Trophoblast cell (in vitro differentiated cells and primary cell): ENCODE results near the gene KRTAP1-4.

Source experiments
- DNase-seq, 2 donors: peaks; one replicate each; pipeline ENCODE4 v3.0.0-alpha.2; 2016
- H2AFZ ChIP-seq: 2 replicates; pipeline ENCODE4 v1.6.1; 2013; ENCODE audit warnings: low read length, moderate library complexity, mild to moderate bottlenecking; ENCODE audit not compliant: insufficient read depth, poor library complexity
- H2AK5ac ChIP-seq: 2 replicates; pipeline ENCODE4 v1.6.1; 2013; ENCODE audit warnings: mild to moderate bottlenecking, low read length
- H2BK120ac ChIP-seq: 2 replicates; pipeline ENCODE4 v1.6.1; 2013; ENCODE audit warnings: low read length, mild to moderate bottlenecking, moderate library complexity; ENCODE audit not compliant: insufficient read depth, poor library complexity
- H2BK12ac ChIP-seq: 2 replicates; pipeline ENCODE4 v1.6.1; 2013; ENCODE audit warnings: mild to moderate bottlenecking, low read length, moderate library complexity
- H2BK5ac ChIP-seq: 2 replicates; pipeline ENCODE4 v1.6.1; 2013; ENCODE audit warnings: low read length, low read depth, moderate library complexity, mild to moderate bottlenecking; ENCODE audit not compliant: poor library complexity
- H3K14ac ChIP-seq: 2 replicates; pipeline ENCODE4 v1.6.1; 2013; ENCODE audit warnings: mild to moderate bottlenecking, low read length
- H3K18ac ChIP-seq: 2 replicates; pipeline ENCODE4 v1.6.1; 2013; ENCODE audit warnings: mild to moderate bottlenecking, low read length
- H3K23ac ChIP-seq: 2 replicates; pipeline ENCODE4 v1.6.1; 2013; ENCODE audit warnings: low read length
- H3K27ac ChIP-seq: 2 replicates; pipeline ENCODE4 v1.5.1; 2013; ENCODE audit warnings: low read depth, mild to moderate bottlenecking, inconsistent platforms, low read length, moderate library complexity
- H3K27me3 ChIP-seq: 2 replicates; pipeline ENCODE4 v1.6.1; 2013; ENCODE audit warnings: inconsistent platforms, mild to moderate bottlenecking, low read length, moderate library complexity; ENCODE audit not compliant: insufficient read depth
- H3K36me3 ChIP-seq, 2 experiments: 1 replicate in 1 of 2; 2 replicates in 1 of 2; pipeline ENCODE4 v1.6.1; 2013; ENCODE audit warnings: low read length in 2 of 2, mild to moderate bottlenecking in 2 of 2, moderate library complexity in 1 of 2; ENCODE audit not compliant: insufficient read depth in 2 of 2, control insufficient read depth in 1 of 2
- H3K4ac ChIP-seq: 2 replicates; pipeline ENCODE4 v1.6.1; 2013; ENCODE audit warnings: low read depth, mild to moderate bottlenecking, low read length, moderate library complexity
- H3K4me1 ChIP-seq, 2 experiments: 1 replicate in 1 of 2; 2 replicates in 1 of 2; pipeline ENCODE4 v1.6.1; 2013; ENCODE audit warnings: low read length in 2 of 2, mild to moderate bottlenecking in 2 of 2, moderate library complexity in 1 of 2; ENCODE audit not compliant: insufficient read depth in 2 of 2, control insufficient read depth in 1 of 2
- H3K4me2 ChIP-seq: 2 replicates; pipeline ENCODE4 v1.6.1; 2013; ENCODE audit warnings: inconsistent platforms, mild to moderate bottlenecking, low read length, moderate library complexity
- H3K4me3 ChIP-seq: 2 replicates; pipeline ENCODE4 v1.5.1; 2013; ENCODE audit warnings: mild to moderate bottlenecking, low read depth, low read length, inconsistent platforms
- H3K79me1 ChIP-seq: one replicate; pipeline ENCODE4 v1.6.1; 2013; ENCODE audit warnings: low read length
- H3K79me2 ChIP-seq: 2 replicates; pipeline ENCODE4 v1.6.1; 2013; ENCODE audit warnings: low read length, mild to moderate bottlenecking; ENCODE audit not compliant: control insufficient read depth, insufficient read depth, poor library complexity
- H3K9ac ChIP-seq: 2 replicates; pipeline ENCODE4 v1.6.1; 2013; ENCODE audit warnings: mild to moderate bottlenecking, low read length
- H3K9me3 ChIP-seq: 2 replicates; pipeline ENCODE4 v1.6.1; 2013; ENCODE audit warnings: low read depth, mild to moderate bottlenecking, control low read depth, inconsistent platforms, low read length; ENCODE audit not compliant: insufficient read depth
- H4K12ac ChIP-seq: 2 replicates; pipeline ENCODE4 v1.6.1; 2013; ENCODE audit warnings: low read depth, mild to moderate bottlenecking, low read length, moderate library complexity
- H4K8ac ChIP-seq: 2 replicates; pipeline ENCODE4 v1.6.1; 2013; ENCODE audit warnings: low read depth, mild to moderate bottlenecking, low read length, moderate library complexity
- H4K91ac ChIP-seq: one replicate; pipeline ENCODE4 v1.6.1; 2013; ENCODE audit warnings: low read depth, mild to moderate bottlenecking, low read length, moderate library complexity
- WGBS: extraction: QIAGEN DNeasy Blood & Tissue Kit; methylation state at CpG from one replicate; pipeline ENCODE4 v1.1.7; 2013; ENCODE audit warnings: missing lambda C conversion rate; ENCODE audit not compliant: insufficient read length, insufficient coverage; ENCODE audit errors: extremely low coverage; 5-methylcytosine and 5-hydroxymethylcytosine counted together

KRTAP1-4 gene

GRCh38 chr17:41020336-41020735 is 9.7 kb downstream of the KRTAP1-4 start:
- no peak overlapping the region for H3K4ac ChIP-seq
- H3K18ac ChIP-seq: no peak overlapping the region
- H3K14ac ChIP-seq: no peak overlapping the region
- H3K4me1 ChIP-seq: no peaks in the 10 kb centered on the region
- H3K27ac ChIP-seq: no peak overlapping the region
- no peaks in the 10 kb centered on the region for H3K79me1 ChIP-seq
- H4K8ac ChIP-seq: no peak overlapping the region
- no peak overlapping the region for H2AK5ac ChIP-seq
- no peak overlapping the region for H4K12ac ChIP-seq
- no peaks in the 10 kb centered on the region for H3K9me3 ChIP-seq
- H3K9ac ChIP-seq: no peak overlapping the region
- H2BK12ac ChIP-seq: no peak overlapping the region
- no peak overlapping the region for H3K4me3 ChIP-seq
- H2AFZ ChIP-seq: no peak overlapping the region
- no peaks in the 10 kb centered on the region for H3K36me3 ChIP-seq
- no peak overlapping the region for H3K4me2 ChIP-seq
- H2BK5ac ChIP-seq: no peak overlapping the region
- no peak overlapping the region for H3K23ac ChIP-seq
- H3K79me2 ChIP-seq: no peaks in the 10 kb centered on the region
- H4K91ac ChIP-seq: no peak overlapping the region
- H3K27me3 ChIP-seq: no peaks in the 10 kb centered on the region
- no peak for DNase-seq
- H2BK120ac ChIP-seq: no peak overlapping the region

GRCh38 chr17:41019415-41019814 is 10.6 kb downstream of the KRTAP1-4 start:
- H3K4me1 ChIP-seq: no peaks in the 10 kb centered on the region
- no peaks in the 10 kb centered on the region for H3K79me2 ChIP-seq
- no peak overlapping the region for H3K14ac ChIP-seq
- H4K8ac ChIP-seq: no peak overlapping the region
- H3K27ac ChIP-seq: no peak overlapping the region
- H3K9me3 ChIP-seq: no peaks in the 10 kb centered on the region
- H2BK12ac ChIP-seq: no peak overlapping the region
- no peak overlapping the region for H2AK5ac ChIP-seq
- DNase-seq: no peak
- no peak overlapping the region for H4K12ac ChIP-seq
- no peak overlapping the region for H2BK5ac ChIP-seq
- H3K4me2 ChIP-seq: no peak overlapping the region
- H2AFZ ChIP-seq: no peak overlapping the region
- no peaks in the 10 kb centered on the region for H3K36me3 ChIP-seq
- WGBS: no CpG with 5 or more reads among the region's 3 CpGs
- H3K18ac ChIP-seq: no peak overlapping the region
- no peak overlapping the region for H3K9ac ChIP-seq
- H3K23ac ChIP-seq: no peak overlapping the region
- no peak overlapping the region for H3K4ac ChIP-seq
- H3K4me3 ChIP-seq: no peak overlapping the region
- H3K27me3 ChIP-seq: no peaks in the 10 kb centered on the region
- no peaks in the 10 kb centered on the region for H3K79me1 ChIP-seq
- H4K91ac ChIP-seq: no peak overlapping the region
- H2BK120ac ChIP-seq: no peak overlapping the region

GRCh38 chr17:41018541-41018940 is 11.5 kb downstream of the KRTAP1-4 start:
- H3K14ac ChIP-seq: no peak overlapping the region
- no peak overlapping the region for H2AK5ac ChIP-seq
- H3K27ac ChIP-seq: no peak overlapping the region
- H3K4ac ChIP-seq: no peak overlapping the region
- no peak overlapping the region for H4K12ac ChIP-seq
- no peak overlapping the region for H4K8ac ChIP-seq
- no peaks in the 10 kb centered on the region for H3K79me2 ChIP-seq
- DNase-seq: no peak
- no peak overlapping the region for H4K91ac ChIP-seq
- no CpG with 5 or more reads among the region's 3 CpGs for WGBS
- no peaks in the 10 kb centered on the region for H3K27me3 ChIP-seq
- no peaks in the 10 kb centered on the region for H3K36me3 ChIP-seq
- no peaks in the 10 kb centered on the region for H3K4me1 ChIP-seq
- H2BK120ac ChIP-seq: no peak overlapping the region
- H3K9ac ChIP-seq: no peak overlapping the region
- H2BK12ac ChIP-seq: no peak overlapping the region
- H2AFZ ChIP-seq: no peak overlapping the region
- no peak overlapping the region for H3K4me3 ChIP-seq
- no peaks in the 10 kb centered on the region for H3K9me3 ChIP-seq
- H3K18ac ChIP-seq: no peak overlapping the region
- no peak overlapping the region for H2BK5ac ChIP-seq
- no peaks in the 10 kb centered on the region for H3K79me1 ChIP-seq
- no peak overlapping the region for H3K4me2 ChIP-seq
- H3K23ac ChIP-seq: no peak overlapping the region

- no peak overlapping the region for H3K18ac ChIP-seq
- H4K91ac ChIP-seq: no peak overlapping the region
- H3K36me3 ChIP-seq: no peaks in the 10 kb centered on the region
- H3K79me1 ChIP-seq: no peaks in the 10 kb centered on the region
- H2BK12ac ChIP-seq: no peak overlapping the region
- H3K27me3 ChIP-seq: no peaks in the 10 kb centered on the region
- DNase-seq: no peak
- H2BK120ac ChIP-seq: no peak overlapping the region
- H3K4me1 ChIP-seq: no peaks in the 10 kb centered on the region
- no peak overlapping the region for H3K4ac ChIP-seq
- H4K12ac ChIP-seq: no peak overlapping the region
- no peak overlapping the region for H3K14ac ChIP-seq
- no peak overlapping the region for H4K8ac ChIP-seq
- no peaks in the 10 kb centered on the region for H3K9me3 ChIP-seq
- no peak overlapping the region for H3K9ac ChIP-seq
- no CpG with 5 or more reads among the region's 13 CpGs for WGBS
- no peak overlapping the region for H2AFZ ChIP-seq
- no peak overlapping the region for H2BK5ac ChIP-seq
- H3K4me3 ChIP-seq: no peak overlapping the region
- H3K4me2 ChIP-seq: no peak overlapping the region
- no peak overlapping the region for H3K23ac ChIP-seq
- H3K27ac ChIP-seq: no peak overlapping the region
- no peaks in the 10 kb centered on the region for H3K79me2 ChIP-seq
- no peak overlapping the region for H2AK5ac ChIP-seq
Measured at GRCh38 chr17:41016578-41017215, 13.3 kb downstream of the KRTAP1-4 start.
